ENCODE results near the gene QPRT. TPM values are rescaled to one million over a fixed set of nuclear protein-coding genes. Genes with fewer than 3 reads are reported as not detected.

QPRT gene
- total RNA-seq, 6 experiments from 2014 or later: 3.0 to 12.4 (median 10.3) TPM

DNA sequence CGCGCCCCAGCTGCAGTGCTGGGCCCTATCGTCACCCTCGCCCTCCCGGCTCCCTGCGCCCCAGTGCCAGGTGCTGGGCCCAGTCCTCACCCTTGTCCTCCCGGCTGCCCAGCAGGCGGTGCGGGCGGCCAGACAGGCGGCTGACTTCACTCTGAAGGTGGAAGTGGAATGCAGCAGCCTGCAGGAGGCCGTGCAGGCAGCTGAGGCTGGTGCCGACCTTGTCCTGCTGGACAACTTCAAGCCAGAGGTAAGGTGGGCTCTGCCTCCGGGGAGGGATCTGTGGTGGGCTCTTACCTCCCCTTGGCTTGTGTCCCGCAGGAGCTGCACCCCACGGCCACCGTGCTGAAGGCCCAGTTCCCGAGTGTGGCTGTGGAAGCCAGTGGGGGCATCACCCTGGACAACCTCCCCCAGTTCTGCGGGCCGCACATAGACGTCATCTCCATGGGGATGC lies 17.9 kb downstream of the QPRT start:
- DNase-seq: no peak
- peaks cover 11% of the 10 kb centered on the region for H3K27me3 Mint-ChIP-seq (ENCODE audit: insufficient read depth)
- H3K4me1 Mint-ChIP-seq (ENCODE audit: low read depth): peaks cover 18% of the 10 kb centered on the region
- TF ChIP-seq, protein P1, sequence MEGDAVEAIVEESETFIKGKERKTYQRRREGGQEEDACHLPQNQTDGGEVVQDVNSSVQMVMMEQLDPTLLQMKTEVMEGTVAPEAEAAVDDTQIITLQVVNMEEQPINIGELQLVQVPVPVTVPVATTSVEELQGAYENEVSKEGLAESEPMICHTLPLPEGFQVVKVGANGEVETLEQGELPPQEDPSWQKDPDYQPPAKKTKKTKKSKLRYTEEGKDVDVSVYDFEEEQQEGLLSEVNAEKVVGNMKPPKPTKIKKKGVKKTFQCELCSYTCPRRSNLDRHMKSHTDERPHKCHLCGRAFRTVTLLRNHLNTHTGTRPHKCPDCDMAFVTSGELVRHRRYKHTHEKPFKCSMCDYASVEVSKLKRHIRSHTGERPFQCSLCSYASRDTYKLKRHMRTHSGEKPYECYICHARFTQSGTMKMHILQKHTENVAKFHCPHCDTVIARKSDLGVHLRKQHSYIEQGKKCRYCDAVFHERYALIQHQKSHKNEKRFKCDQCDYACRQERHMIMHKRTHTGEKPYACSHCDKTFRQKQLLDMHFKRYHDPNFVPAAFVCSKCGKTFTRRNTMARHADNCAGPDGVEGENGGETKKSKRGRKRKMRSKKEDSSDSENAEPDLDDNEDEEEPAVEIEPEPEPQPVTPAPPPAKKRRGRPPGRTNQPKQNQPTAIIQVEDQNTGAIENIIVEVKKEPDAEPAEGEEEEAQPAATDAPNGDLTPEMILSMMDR (IDR thresholded peaks at IDR 0.05): no peak
- H3K27ac Mint-ChIP-seq: no peak overlapping the region
- 0 out of 2 replicates have a peak, but pooled peaks cover 5% of the 10 kb centered on the region for H3K36me3 Mint-ChIP-seq (ENCODE audit: low read depth)
- H3K4me3 Mint-ChIP-seq: no peak overlapping the region
- H3K9me3 Mint-ChIP-seq: peaks cover 8% of the 10 kb centered on the region

DNA sequence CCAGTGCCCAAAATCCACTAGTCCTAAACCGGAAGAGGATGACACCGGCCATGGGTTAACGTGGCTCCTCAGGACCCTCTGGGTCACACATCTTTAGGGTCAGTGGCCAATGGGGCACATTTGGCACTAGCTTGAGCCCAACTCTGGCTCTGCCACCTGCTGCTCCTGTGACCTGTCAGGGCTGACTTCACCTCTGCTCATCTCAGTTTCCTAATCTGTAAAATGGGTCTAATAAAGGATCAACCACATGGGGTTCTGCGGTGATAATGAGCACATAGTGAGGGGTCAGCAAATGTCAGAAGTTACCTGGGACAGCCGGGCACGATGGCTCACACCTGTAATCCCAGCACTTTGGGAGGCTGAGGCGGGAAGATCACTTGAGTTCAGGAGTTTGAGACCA lies 18.4 kb downstream of the QPRT start:
- TF ChIP-seq, protein P1 (IDR thresholded peaks at IDR 0.05): no peak
- Mint-ChIP-seq H3K9me3 (peaks cover 8% of the 10 kb centered on the region), H3K27me3 (ENCODE audit: insufficient read depth) (peaks cover 11% of the 10 kb centered on the region), H3K36me3 (ENCODE audit: low read depth) (0 out of 2 replicates have a peak, but pooled peaks cover 5% of the 10 kb centered on the region), H3K4me3 (no peak overlapping the region), H3K4me1 (ENCODE audit: low read depth) (peaks cover 18% of the 10 kb centered on the region), H3K27ac (no peak overlapping the region)
- DNase-seq: no peak

DNA sequence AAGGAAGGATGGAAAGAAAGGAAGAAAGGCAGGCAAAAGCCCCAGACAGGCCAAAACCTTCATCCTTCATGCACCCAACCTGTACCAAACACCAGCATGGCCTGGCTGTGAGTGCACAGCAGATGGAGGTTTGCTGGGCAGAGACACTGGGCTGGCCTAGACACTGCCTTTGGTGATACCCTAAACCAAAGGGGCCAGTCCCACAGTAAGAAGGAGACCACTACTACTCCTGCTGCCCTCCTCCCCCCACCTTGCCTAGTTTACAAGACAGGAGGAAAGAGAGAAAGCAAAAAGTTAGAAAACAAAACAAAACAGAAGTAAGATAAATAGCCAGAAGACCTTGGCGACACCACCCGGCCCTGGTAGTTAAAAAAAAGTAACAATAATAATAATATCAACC lies 19.1 kb downstream of the QPRT start:
- DNase-seq: no peak
- TF ChIP-seq, protein P1 (IDR thresholded peaks at IDR 0.05): no peak
- Mint-ChIP-seq H3K27ac (no peak overlapping the region), H3K36me3 (ENCODE audit: low read depth) (0 out of 2 replicates have a peak, but pooled peaks cover 5% of the 10 kb centered on the region), H3K9me3 (peaks cover 8% of the 10 kb centered on the region), H3K27me3 (ENCODE audit: insufficient read depth) (peaks cover 11% of the 10 kb centered on the region), H3K4me3 (no peak overlapping the region), H3K4me1 (ENCODE audit: low read depth) (peaks cover 18% of the 10 kb centered on the region)

DNA sequence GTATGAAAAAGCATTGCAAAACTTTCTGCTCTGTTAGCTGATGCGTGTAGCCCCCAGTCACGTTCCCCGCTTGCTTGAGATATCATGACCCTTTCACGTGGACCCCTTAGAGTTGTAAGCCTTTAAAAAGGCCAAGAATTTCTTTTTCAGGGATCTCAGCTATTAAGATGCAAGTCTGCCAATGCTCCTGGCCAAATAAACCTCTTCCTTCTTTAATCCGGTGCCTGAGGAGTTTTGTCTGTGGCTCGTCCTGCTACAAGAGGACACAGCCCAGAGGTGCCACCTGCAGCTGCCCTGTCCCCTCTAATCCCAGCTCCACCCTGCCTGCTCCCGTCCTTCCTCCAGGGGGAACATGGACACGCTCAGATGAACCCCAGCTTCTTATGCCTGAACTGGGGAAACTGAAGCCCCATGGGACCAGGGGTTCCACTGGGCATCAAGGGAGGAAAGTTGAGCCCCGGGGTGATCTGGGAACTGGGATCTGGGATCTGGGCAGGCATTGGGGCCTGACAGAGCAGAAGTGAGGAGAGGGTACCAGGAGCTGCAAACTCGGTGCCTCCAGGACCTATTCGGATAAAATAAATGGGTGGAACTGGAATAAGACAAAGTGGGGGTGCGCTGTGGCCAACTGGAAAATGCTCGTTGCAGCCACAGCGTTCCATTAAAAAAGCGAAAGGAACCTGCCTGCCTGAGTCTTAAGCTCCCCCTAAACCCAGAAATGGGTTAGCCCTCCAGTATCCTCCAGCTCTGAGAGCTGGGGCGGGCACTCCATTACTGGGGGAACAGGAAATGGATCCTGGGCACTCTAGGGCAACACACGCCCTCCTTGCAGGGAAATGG lies 19.7 kb downstream of the QPRT start:
- H3K9me3 Mint-ChIP-seq: peaks cover 8% of the 10 kb centered on the region
- no peak overlapping the region for H3K27ac Mint-ChIP-seq
- no peak overlapping the region for H3K4me3 Mint-ChIP-seq
- H3K27me3 Mint-ChIP-seq (ENCODE audit: insufficient read depth): peaks cover 11% of the 10 kb centered on the region
- H3K36me3 Mint-ChIP-seq (ENCODE audit: low read depth): 0 out of 2 replicates have a peak, but pooled peaks cover 5% of the 10 kb centered on the region
- peaks cover 18% of the 10 kb centered on the region for H3K4me1 Mint-ChIP-seq (ENCODE audit: low read depth)
- TF ChIP-seq, protein P1 (IDR thresholded peaks at IDR 0.05): no peak
- DNase-seq: no peak

DNA sequence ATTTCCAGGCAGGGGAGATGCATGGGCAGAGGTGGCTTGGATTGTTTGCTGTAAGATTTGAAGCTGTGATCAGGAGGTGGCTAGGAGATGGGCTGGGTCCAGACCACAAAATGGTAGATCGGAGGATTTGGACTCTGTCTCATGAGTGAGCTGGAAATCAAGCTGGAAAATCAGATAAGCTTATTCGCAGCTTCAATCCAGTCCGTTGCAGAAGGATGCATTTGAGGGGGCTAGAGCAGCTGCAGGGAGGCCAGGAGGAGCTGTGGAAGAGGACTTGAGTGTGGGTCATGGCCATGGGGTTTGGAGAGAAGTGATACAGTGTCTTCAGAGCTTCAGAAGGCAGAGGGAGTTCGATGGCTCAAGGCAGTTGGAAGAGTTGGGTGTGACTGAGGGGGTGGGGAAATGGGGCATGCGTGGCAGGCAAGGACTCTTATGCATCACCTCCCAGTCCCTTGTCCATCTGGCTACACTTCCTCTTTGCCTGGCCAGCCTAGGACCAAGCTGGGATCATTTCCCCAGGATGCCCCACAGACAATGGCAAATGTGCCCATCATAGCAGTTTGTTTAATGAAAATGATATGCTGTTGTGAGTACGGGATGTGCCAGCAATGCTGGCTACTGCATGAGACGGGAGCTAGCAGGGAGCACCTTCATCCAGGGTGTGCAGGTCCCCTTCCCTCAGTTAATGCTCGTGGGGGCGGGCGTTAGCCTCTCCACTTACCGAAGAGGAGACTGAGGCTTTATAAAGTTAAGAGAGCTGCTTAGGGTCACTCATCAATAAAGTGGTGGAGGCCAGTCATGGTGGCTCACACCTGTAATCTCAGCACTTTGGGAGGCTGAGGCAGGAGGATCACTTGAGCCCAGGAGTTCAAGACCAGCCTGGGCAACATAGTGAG lies 20.6 kb downstream of the QPRT start:
- peaks cover 11% of the 10 kb centered on the region for H3K27me3 Mint-ChIP-seq (ENCODE audit: insufficient read depth)
- H3K36me3 Mint-ChIP-seq (ENCODE audit: low read depth): 0 out of 2 replicates have a peak, but pooled peaks cover 5% of the 10 kb centered on the region
- no peak overlapping the region for H3K4me3 Mint-ChIP-seq
- peaks cover 18% of the 10 kb centered on the region for H3K4me1 Mint-ChIP-seq (ENCODE audit: low read depth)
- H3K9me3 Mint-ChIP-seq: peaks cover 8% of the 10 kb centered on the region
- DNase-seq: no peak
- TF ChIP-seq, protein P1 (IDR thresholded peaks at IDR 0.05): no peak
- no peak overlapping the region for H3K27ac Mint-ChIP-seq

Measured in HFFc6 (cell line).